Measurements from ENCODE around the gene PTK7.

DNA sequence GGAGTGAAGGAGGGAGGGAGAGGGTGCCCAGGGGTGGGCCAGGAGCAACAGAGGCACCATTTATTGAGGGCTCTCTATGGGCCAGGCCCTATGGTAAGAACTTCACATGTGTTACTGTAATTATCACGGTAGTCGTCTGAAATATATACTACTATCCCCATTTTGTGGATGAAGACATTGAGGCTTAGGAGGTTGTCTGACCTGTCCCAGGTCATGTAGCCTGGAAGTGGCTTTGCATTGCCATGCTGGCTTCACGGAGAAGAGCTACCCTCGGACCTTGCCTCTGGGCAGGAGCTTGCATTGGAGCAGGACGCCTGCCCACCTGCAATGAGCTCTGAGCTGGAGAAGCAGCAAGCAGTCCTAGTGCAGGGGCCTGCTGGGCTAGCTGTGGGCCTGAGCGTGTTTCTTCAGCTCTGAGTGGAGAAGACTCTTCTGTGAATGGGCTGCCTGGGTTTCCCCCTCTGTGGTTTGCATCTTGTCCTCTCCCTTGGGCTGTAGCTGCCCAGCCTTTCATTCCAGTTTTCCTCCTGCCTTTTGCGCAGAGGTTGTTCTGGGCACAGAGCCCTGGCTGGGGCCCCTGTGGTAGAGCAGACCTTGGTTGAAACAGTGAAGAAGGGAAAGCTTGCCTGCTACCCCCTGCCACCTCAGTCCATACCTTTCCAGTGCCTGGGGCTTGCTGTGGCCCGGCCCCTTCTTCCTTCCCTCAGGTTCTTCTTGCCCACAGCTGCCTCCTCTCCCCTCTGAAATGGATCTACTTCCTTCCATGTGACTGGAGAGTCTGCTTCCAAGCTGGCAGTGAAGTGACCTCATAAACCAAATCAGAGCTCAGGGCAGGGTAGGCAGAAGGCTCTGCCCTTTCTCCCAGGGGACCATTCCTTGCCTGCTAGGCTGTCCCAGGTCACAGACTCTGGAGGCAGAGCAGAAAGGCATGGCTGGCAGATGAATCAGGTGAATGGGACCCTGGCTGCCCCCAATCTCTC, 70.9 kb downstream of the PTK7 start:
- TF ChIP-seq, protein P1, sequence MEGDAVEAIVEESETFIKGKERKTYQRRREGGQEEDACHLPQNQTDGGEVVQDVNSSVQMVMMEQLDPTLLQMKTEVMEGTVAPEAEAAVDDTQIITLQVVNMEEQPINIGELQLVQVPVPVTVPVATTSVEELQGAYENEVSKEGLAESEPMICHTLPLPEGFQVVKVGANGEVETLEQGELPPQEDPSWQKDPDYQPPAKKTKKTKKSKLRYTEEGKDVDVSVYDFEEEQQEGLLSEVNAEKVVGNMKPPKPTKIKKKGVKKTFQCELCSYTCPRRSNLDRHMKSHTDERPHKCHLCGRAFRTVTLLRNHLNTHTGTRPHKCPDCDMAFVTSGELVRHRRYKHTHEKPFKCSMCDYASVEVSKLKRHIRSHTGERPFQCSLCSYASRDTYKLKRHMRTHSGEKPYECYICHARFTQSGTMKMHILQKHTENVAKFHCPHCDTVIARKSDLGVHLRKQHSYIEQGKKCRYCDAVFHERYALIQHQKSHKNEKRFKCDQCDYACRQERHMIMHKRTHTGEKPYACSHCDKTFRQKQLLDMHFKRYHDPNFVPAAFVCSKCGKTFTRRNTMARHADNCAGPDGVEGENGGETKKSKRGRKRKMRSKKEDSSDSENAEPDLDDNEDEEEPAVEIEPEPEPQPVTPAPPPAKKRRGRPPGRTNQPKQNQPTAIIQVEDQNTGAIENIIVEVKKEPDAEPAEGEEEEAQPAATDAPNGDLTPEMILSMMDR (IDR thresholded peaks at IDR 0.05; ENCODE audit: low read depth, low read length), result no peak
- TF ChIP-seq POLR2A (IDR thresholded peaks at IDR 0.05; ENCODE audit: extremely low read depth, insufficient read length) (no peak), MAX (IDR thresholded peaks at IDR 0.05; ENCODE audit: low read depth, low read length) (no peak), MYC (IDR thresholded peaks at IDR 0.05; ENCODE audit: low read depth, low read length) (no peak)

All from NB4 (cell line).